Panc1 (cell line): ENCODE data around the gene DLG2.

Source experiments
- POLR2AphosphoS5 ChIP-seq: IDR thresholded peaks from 2 replicates; pipeline ENCODE4 v1.6.1; 2012; ENCODE audit warnings: mild to moderate bottlenecking, low read depth, low read length, moderate library complexity
- SIN3A ChIP-seq: IDR thresholded peaks from 2 replicates; pipeline ENCODE4 v1.6.1; 2012; ENCODE audit warnings: low read depth, mild to moderate bottlenecking, low read length, moderate library complexity, borderline replicate concordance; ENCODE audit not compliant: insufficient read depth
- TF ChIP-seq, protein P1 (sequence below): fragments of 450-650 bp; IDR thresholded peaks from 2 replicates; pipeline ENCODE4 v1.5.1; 2017; ENCODE audit warnings: mild to moderate bottlenecking
- TF ChIP-seq, protein P2 (sequence below), 2 experiments: IDR thresholded peaks; 2 replicates each; pipeline ENCODE4 v1.6.1; 2011 to 2012; ENCODE audit warnings: low read depth in 2 of 2, control low read depth in 1 of 2, low read length in 1 of 2, mild to moderate bottlenecking in 1 of 2, moderate library complexity in 1 of 2; ENCODE audit not compliant: insufficient read depth in 1 of 2

DNA sequence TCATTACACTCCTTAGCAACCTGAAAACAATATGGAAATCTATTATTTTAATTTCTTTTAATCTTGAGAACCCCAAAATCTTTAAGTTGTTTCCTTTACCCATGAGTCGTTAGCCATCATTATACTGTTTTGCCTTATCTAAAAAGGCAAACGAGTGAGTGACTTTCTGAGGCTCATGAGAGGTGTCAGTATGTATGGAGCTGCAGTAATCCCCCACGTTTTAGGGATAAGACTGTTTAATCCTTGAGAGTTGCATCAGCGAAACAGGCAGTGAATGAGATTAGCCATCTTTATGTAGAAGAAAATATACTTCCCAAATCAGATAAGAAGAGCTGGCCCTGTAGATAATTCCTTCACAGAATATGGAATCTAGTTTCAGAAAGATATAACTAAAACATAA is 1147.0 kb downstream of the DLG2 start:
- TF ChIP-seq, protein P1, sequence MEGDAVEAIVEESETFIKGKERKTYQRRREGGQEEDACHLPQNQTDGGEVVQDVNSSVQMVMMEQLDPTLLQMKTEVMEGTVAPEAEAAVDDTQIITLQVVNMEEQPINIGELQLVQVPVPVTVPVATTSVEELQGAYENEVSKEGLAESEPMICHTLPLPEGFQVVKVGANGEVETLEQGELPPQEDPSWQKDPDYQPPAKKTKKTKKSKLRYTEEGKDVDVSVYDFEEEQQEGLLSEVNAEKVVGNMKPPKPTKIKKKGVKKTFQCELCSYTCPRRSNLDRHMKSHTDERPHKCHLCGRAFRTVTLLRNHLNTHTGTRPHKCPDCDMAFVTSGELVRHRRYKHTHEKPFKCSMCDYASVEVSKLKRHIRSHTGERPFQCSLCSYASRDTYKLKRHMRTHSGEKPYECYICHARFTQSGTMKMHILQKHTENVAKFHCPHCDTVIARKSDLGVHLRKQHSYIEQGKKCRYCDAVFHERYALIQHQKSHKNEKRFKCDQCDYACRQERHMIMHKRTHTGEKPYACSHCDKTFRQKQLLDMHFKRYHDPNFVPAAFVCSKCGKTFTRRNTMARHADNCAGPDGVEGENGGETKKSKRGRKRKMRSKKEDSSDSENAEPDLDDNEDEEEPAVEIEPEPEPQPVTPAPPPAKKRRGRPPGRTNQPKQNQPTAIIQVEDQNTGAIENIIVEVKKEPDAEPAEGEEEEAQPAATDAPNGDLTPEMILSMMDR: no peak
- TF ChIP-seq POLR2AphosphoS5 (no peak), SIN3A (no peak)
- TF ChIP-seq, protein P2, sequence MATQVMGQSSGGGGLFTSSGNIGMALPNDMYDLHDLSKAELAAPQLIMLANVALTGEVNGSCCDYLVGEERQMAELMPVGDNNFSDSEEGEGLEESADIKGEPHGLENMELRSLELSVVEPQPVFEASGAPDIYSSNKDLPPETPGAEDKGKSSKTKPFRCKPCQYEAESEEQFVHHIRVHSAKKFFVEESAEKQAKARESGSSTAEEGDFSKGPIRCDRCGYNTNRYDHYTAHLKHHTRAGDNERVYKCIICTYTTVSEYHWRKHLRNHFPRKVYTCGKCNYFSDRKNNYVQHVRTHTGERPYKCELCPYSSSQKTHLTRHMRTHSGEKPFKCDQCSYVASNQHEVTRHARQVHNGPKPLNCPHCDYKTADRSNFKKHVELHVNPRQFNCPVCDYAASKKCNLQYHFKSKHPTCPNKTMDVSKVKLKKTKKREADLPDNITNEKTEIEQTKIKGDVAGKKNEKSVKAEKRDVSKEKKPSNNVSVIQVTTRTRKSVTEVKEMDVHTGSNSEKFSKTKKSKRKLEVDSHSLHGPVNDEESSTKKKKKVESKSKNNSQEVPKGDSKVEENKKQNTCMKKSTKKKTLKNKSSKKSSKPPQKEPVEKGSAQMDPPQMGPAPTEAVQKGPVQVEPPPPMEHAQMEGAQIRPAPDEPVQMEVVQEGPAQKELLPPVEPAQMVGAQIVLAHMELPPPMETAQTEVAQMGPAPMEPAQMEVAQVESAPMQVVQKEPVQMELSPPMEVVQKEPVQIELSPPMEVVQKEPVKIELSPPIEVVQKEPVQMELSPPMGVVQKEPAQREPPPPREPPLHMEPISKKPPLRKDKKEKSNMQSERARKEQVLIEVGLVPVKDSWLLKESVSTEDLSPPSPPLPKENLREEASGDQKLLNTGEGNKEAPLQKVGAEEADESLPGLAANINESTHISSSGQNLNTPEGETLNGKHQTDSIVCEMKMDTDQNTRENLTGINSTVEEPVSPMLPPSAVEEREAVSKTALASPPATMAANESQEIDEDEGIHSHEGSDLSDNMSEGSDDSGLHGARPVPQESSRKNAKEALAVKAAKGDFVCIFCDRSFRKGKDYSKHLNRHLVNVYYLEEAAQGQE (IDR thresholded peaks at IDR 0.05; ENCODE audit: insufficient read depth in 1 of 2, low read depth in 2 of 2, low read length in 1 of 2): no peak
